IMR-90 (cell line): ENCODE results near the gene SLC7A7. TPM values are rescaled to one million over a fixed set of nuclear protein-coding genes. Genes with fewer than 3 reads are reported as not detected.

Experiments
- ATAC-seq: fragments of 200-7000 bp; cut with Tn5 transposase; 2 replicates; pipeline ENCODE4 v1.9.1; 2020; ENCODE audit warnings: low read depth, mild to moderate bottlenecking, moderate library complexity
- BruUV-seq: library from RNA; stranded (reverse); fragments of 400-500 nt; replicated peaks from 2 replicates; lab custom pipeline; 2021; lab: Mats Ljungman, UMichigan
- CTCF ChIA-PET: fragments of 300-600 bp; formaldehyde crosslinking; extraction: SDS; loops from one replicate; lab custom pipeline; 2021; ENCODE audit warnings: antibody characterized with exemption; lab: Yijun Ruan, JAX
- POLR2A ChIA-PET: fragments of 300-600 bp; sonication (Branson Sonifier 250); formaldehyde crosslinking; loops from one replicate; lab custom pipeline; 2022; ENCODE audit warnings: antibody characterized with exemption; ENCODE audit not compliant: unreplicated experiment; lab: Charles Lee
- DNase-seq: peaks from one replicate; pipeline ENCODE4 v3.0.0; 2013
- H2AFZ ChIP-seq: replicated peaks from 2 replicates; pipeline ENCODE3; 2013; ENCODE audit warnings: low read length, mild to moderate bottlenecking; ENCODE audit not compliant: poor library complexity
- H2AK5ac ChIP-seq: 2 replicates; pipeline ENCODE4 v1.6.1; 2013; ENCODE audit warnings: low read depth, low read length, inconsistent platforms
- H2AK9ac ChIP-seq: replicated peaks from 2 replicates; pipeline ENCODE3; 2013; ENCODE audit warnings: mild to moderate bottlenecking, low read depth, low read length, moderate library complexity; ENCODE audit not compliant: poor library complexity
- H2BK120ac ChIP-seq: 2 replicates; pipeline ENCODE4 v1.6.1; 2013; ENCODE audit warnings: low read depth, low read length, inconsistent platforms
- H2BK15ac ChIP-seq: 3 replicates; pipeline ENCODE4 v1.6.1; 2013; ENCODE audit warnings: low read depth, low read length, inconsistent platforms
- H2BK20ac ChIP-seq: 2 replicates; pipeline ENCODE4 v1.6.1; 2013; ENCODE audit warnings: low read depth, mild to moderate bottlenecking, inconsistent platforms, low read length, moderate library complexity
- H2BK5ac ChIP-seq: 2 replicates; pipeline ENCODE4 v1.6.1; 2013; ENCODE audit warnings: mild to moderate bottlenecking, low read depth, low read length, inconsistent platforms; ENCODE audit not compliant: poor library complexity, severe bottlenecking
- H3K14ac ChIP-seq: replicated peaks from 2 replicates; pipeline ENCODE4 v1.6.1; 2013; ENCODE audit warnings: low read depth, low read length, inconsistent platforms
- H3K18ac ChIP-seq: 2 replicates; pipeline ENCODE4 v1.6.1; 2013; ENCODE audit warnings: low read depth, low read length, control low read depth
- H3K23ac ChIP-seq: 2 replicates; pipeline ENCODE4 v1.6.1; 2013; ENCODE audit warnings: low read depth, low read length, inconsistent platforms
- H3K27ac ChIP-seq: 2 replicates; pipeline ENCODE4 v1.5.1; 2013; ENCODE audit warnings: mild to moderate bottlenecking, control low read depth, low read length; ENCODE audit not compliant: insufficient read depth
- H3K27me3 ChIP-seq: 2 replicates; pipeline ENCODE4 v1.6.1; 2013; ENCODE audit warnings: low read length; ENCODE audit not compliant: control insufficient read depth, insufficient read depth
- H3K36me3 ChIP-seq: 2 replicates; pipeline ENCODE4 v1.6.1; 2013; ENCODE audit warnings: low read length, mixed read lengths; ENCODE audit not compliant: control insufficient read depth, insufficient read depth
- H3K4ac ChIP-seq: 2 replicates; pipeline ENCODE4 v1.6.1; 2013; ENCODE audit warnings: low read depth, low read length, inconsistent platforms
- H3K4me1 ChIP-seq: 2 replicates; pipeline ENCODE4 v1.6.1; 2013; ENCODE audit warnings: low read length, mixed read lengths; ENCODE audit not compliant: control insufficient read depth, insufficient read depth
- H3K4me2 ChIP-seq: 2 replicates; pipeline ENCODE4 v1.6.1; 2013; ENCODE audit warnings: low read depth, mild to moderate bottlenecking, control low read depth, low read length, moderate library complexity
- H3K4me3 ChIP-seq: 2 replicates; pipeline ENCODE4 v1.5.1; 2013; ENCODE audit warnings: low read depth, mild to moderate bottlenecking, control low read depth, low read length, moderate library complexity; ENCODE audit not compliant: insufficient read depth
- H3K56ac ChIP-seq: 2 replicates; pipeline ENCODE4 v1.6.1; 2013; ENCODE audit warnings: low read length, inconsistent platforms; ENCODE audit not compliant: insufficient read depth; ENCODE audit errors: extremely low read depth
- H3K79me1 ChIP-seq, 2 experiments: 2 replicates each; pipeline ENCODE4 v1.6.1; 2013; ENCODE audit warnings: low read length in 2 of 2, inconsistent platforms in 1 of 2, low read depth in 1 of 2
- H3K9ac ChIP-seq: 2 replicates; pipeline ENCODE4 v1.6.1; 2013; ENCODE audit warnings: low read depth, low read length, control low read depth
- H3K9me1 ChIP-seq: 2 replicates; pipeline ENCODE4 v1.6.1; 2013; ENCODE audit warnings: low read length, inconsistent platforms; ENCODE audit not compliant: insufficient read depth
- H3K9me3 ChIP-seq: 2 replicates; pipeline ENCODE4 v1.6.1; 2013; ENCODE audit warnings: low read length; ENCODE audit not compliant: control insufficient read depth, insufficient read depth
- H4K20me1 ChIP-seq: 2 replicates; pipeline ENCODE4 v1.6.1; 2013; ENCODE audit warnings: low read length, inconsistent platforms; ENCODE audit not compliant: insufficient read depth
- H4K5ac ChIP-seq: 2 replicates; pipeline ENCODE4 v1.6.1; 2013; ENCODE audit warnings: mild to moderate bottlenecking, low read depth, low read length, control low read depth
- H4K8ac ChIP-seq, 2 experiments: 2 replicates each; pipeline ENCODE4 v1.6.1; 2013; ENCODE audit warnings: low read depth in 2 of 2, low read length in 2 of 2, control low read depth in 1 of 2, inconsistent platforms in 1 of 2
- H4K91ac ChIP-seq: 2 replicates; pipeline ENCODE4 v1.6.1; 2013; ENCODE audit warnings: low read depth, low read length, inconsistent platforms; ENCODE audit not compliant: insufficient read depth
- BHLHE40 ChIP-seq: fragments of 150-350 bp; IDR thresholded peaks from 2 replicates; pipeline ENCODE4 v1.6.1; 2016; ENCODE audit warnings: mild to moderate bottlenecking, low read depth, low read length
- CEBPB ChIP-seq: IDR thresholded peaks from 2 replicates; pipeline ENCODE4 v1.6.1; 2012; ENCODE audit warnings: low read depth, low read length, improper control_type of control experiment
- CHD1 ChIP-seq: IDR thresholded peaks from 2 replicates; pipeline ENCODE4 v1.6.1; 2012; ENCODE audit warnings: low read depth, low read length, improper control_type of control experiment
- CTCF ChIP-seq: conservative IDR thresholded peaks from 2 replicates; pipeline ENCODE4 v1.5.1; 2012; ENCODE audit warnings: mild to moderate bottlenecking, low read depth, low read length, improper control_type of control experiment
- ELK1 ChIP-seq: fragments of 150-350 bp; IDR thresholded peaks from 2 replicates; pipeline ENCODE4 v1.6.1; 2016; ENCODE audit warnings: low read depth, mild to moderate bottlenecking, low read length, moderate library complexity, borderline replicate concordance
- FOS ChIP-seq: fragments of 150-350 bp; IDR thresholded peaks from 2 replicates; pipeline ENCODE4 v1.6.1; 2016; ENCODE audit warnings: low read depth, low read length
- MAFK ChIP-seq: IDR thresholded peaks from 2 replicates; pipeline ENCODE4 v1.6.1; 2012; ENCODE audit warnings: low read depth, low read length, improper control_type of control experiment
- MAZ ChIP-seq: IDR thresholded peaks from 2 replicates; pipeline ENCODE4 v1.6.1; 2012; ENCODE audit warnings: low read depth, mild to moderate bottlenecking, low read length, improper control_type of control experiment, moderate library complexity, borderline replicate concordance
- MXI1 ChIP-seq: IDR thresholded peaks from 2 replicates; pipeline ENCODE4 v1.6.1; 2012; ENCODE audit warnings: low read depth, mild to moderate bottlenecking, low read length, moderate library complexity, borderline replicate concordance
- NFE2L2 ChIP-seq: fragments of 150-350 bp; IDR thresholded peaks from 2 replicates; pipeline ENCODE4 v1.6.1; 2016; ENCODE audit warnings: low read depth, mild to moderate bottlenecking, low read length
- POLR2A ChIP-seq: IDR thresholded peaks from 2 replicates; pipeline ENCODE4 v1.6.1; 2012; ENCODE audit warnings: mild to moderate bottlenecking, low read depth, low read length
- RAD21 ChIP-seq: IDR thresholded peaks from 2 replicates; pipeline ENCODE4 v1.6.1; 2012; ENCODE audit warnings: low read length, improper control_type of control experiment
- RCOR1 ChIP-seq: IDR thresholded peaks from 2 replicates; pipeline ENCODE4 v1.6.1; 2012; ENCODE audit warnings: mild to moderate bottlenecking, low read length, improper control_type of control experiment; ENCODE audit not compliant: insufficient replicate concordance
- RFX5 ChIP-seq: IDR thresholded peaks from 2 replicates; pipeline ENCODE4 v1.8.0; 2012; ENCODE audit warnings: low read depth, mild to moderate bottlenecking, low read length, moderate library complexity
- SMC3 ChIP-seq: fragments of 150-350 bp; IDR thresholded peaks from 2 replicates; pipeline ENCODE4 v1.6.1; 2016; ENCODE audit warnings: low read depth, mild to moderate bottlenecking, antibody characterized with exemption, low read length, moderate library complexity
- USF2 ChIP-seq: fragments of 150-350 bp; IDR thresholded peaks from 2 replicates; pipeline ENCODE4 v1.6.1; 2017; ENCODE audit warnings: mild to moderate bottlenecking, antibody characterized with exemption, low read length, low read depth
- WGBS, 2 experiments: methylation state at CpG; one replicate each; pipeline versions ENCODE4 v1.1.5 to v1.1.7; 2013; ENCODE audit warnings: missing lambda C conversion rate in 2 of 2; ENCODE audit not compliant: insufficient read length in 1 of 2; ENCODE audit errors: extremely low coverage in 2 of 2; 5-methylcytosine and 5-hydroxymethylcytosine counted together
- dilution Hi-C: fragments of 300-500 bp; cut with HindIII; formaldehyde crosslinking; loops from one replicate; pipeline ENCODE4 v1.14.3; 2018; ENCODE audit warnings: low sequenced_read_pairs; ENCODE audit not compliant: unreplicated experiment
- in situ Hi-C: fragments of 300-500 bp; cut with MboI; formaldehyde crosslinking; loops from 3 replicates; pipeline ENCODE4 v1.14.3; 2019; ENCODE audit warnings: low sequenced_read_pairs, inconsistent platforms, mixed read lengths
- intact Hi-C: fragments of 100-400 bp; cut with micrococcal nuclease; formaldehyde crosslinking; loops from 2 replicates; pipeline ENCODE4 v1.10.0; 2022
- polyA plus RNA-seq, 3 experiments: library from polyadenylated mRNA; depleted of rRNA; stranded (reverse); fragments of >200 nt; gene quantifications; 2 replicates each; pipeline ENCODE4 v1.2.3, GENCODE V29; 2012; ENCODE audit warnings: low replicate concordance in 1 of 3
- total RNA-seq: library from RNA; depleted of rRNA; stranded (reverse); fragments of >200 nt; gene quantifications from 2 replicates; pipeline ENCODE4 v1.2.3, GENCODE V29; 2012

Gene SLC7A7
- total and polyA plus RNA-seq, 2 of the 4 experiments (the other 2 are of a cell fraction) = 1.8 to 2.0 TPM

- POLR2A ChIA-PET = no interaction called here
- H3K27ac ChIP-seq = no peak overlapping the region
- H3K14ac ChIP-seq = no peak overlapping the region
- H2BK15ac ChIP-seq = no peak overlapping the region
- no peak overlapping the region for H3K4ac ChIP-seq
- dilution Hi-C loops = no loop called here
- WGBS, 2 experiments = no CpG with 5 or more reads among the region's 4 CpGs
- H4K20me1 ChIP-seq = no peaks in the 10 kb centered on the region
- H3K9me3 ChIP-seq = no peaks in the 10 kb centered on the region
- H2AFZ ChIP-seq = no peak overlapping the region
- H3K18ac ChIP-seq = no peak overlapping the region
- no peak overlapping the region for H3K23ac ChIP-seq
- no peak overlapping the region for H2BK5ac ChIP-seq
- H3K4me1 ChIP-seq = no peaks in the 10 kb centered on the region
- H2BK20ac ChIP-seq = no peak overlapping the region
- TF ChIP-seq MAFK (no peak), USF2 (no peak), RFX5 (no peak), CTCF (no peak), FOS (no peak), RCOR1 (no peak), CHD1 (no peak), POLR2A (no peak), ELK1 (no peak), BHLHE40 (no peak), SMC3 (no peak), MAZ (no peak), NFE2L2 (no peak), CEBPB (no peak), RAD21 (no peak), MXI1 (no peak)
- H4K91ac ChIP-seq = no peak overlapping the region
- H3K9me1 ChIP-seq = peaks cover 4% of the 10 kb centered on the region; the same call in 1 of the 2 replicates
- no peak overlapping the region for H4K8ac ChIP-seq
- BruUV-seq = no TSS peak
- no peak overlapping the region for H2BK120ac ChIP-seq
- no peaks in the 10 kb centered on the region for H3K36me3 ChIP-seq
- intact Hi-C loops = no loop called here
- DNase-seq (no peak), ATAC-seq (no peak)
- H2AK5ac ChIP-seq = no peak overlapping the region
- no peak overlapping the region for H4K5ac ChIP-seq
- H3K4me2 ChIP-seq = no peak overlapping the region
- CTCF ChIA-PET = no interaction called here
- no peak overlapping the region for H2AK9ac ChIP-seq
- no peak overlapping the region for H3K9ac ChIP-seq
- H3K79me1 ChIP-seq = no peaks in the 10 kb centered on the region
- H3K56ac ChIP-seq = no peak overlapping the region
- H3K4me3 ChIP-seq = no peak overlapping the region
- H3K27me3 ChIP-seq = no peaks in the 10 kb centered on the region
- in situ Hi-C loops = no loop called here
Measured at GRCh38 chr14:22786685-22787084, 28.6 kb downstream of the SLC7A7 start.
